Ectodermal cell (in vitro differentiated cells): ENCODE results near the gene TRIM44. TPM values are rescaled to one million over a fixed set of nuclear protein-coding genes. Genes with fewer than 3 reads are reported as not detected.

Source experiments
- H3K27ac ChIP-seq: 2 replicates; pipeline ENCODE4 v1.7.0; 2013; ENCODE audit warnings: mild to moderate bottlenecking, low read depth, low read length; ENCODE audit not compliant: insufficient read depth, poor library complexity, severe bottlenecking
- H3K27me3 ChIP-seq: 2 replicates; pipeline ENCODE4 v1.7.0; 2013; ENCODE audit warnings: mild to moderate bottlenecking, low read length; ENCODE audit not compliant: insufficient read depth, control insufficient read depth, poor library complexity, severe bottlenecking
- H3K36me3 ChIP-seq: one replicate; pipeline ENCODE4 v1.7.0; 2013; ENCODE audit warnings: low read length; ENCODE audit not compliant: control insufficient read depth, insufficient read depth
- H3K4me1 ChIP-seq: one replicate; pipeline ENCODE4 v1.7.0; 2013; ENCODE audit warnings: low read length; ENCODE audit not compliant: control insufficient read depth, insufficient read depth
- H3K4me3 ChIP-seq: 2 replicates; pipeline ENCODE4 v1.7.0; 2013; ENCODE audit warnings: low read depth, low read length, control low read depth; ENCODE audit not compliant: insufficient read depth
- H3K9me3 ChIP-seq: 2 replicates; pipeline ENCODE4 v1.7.0; 2013; ENCODE audit warnings: mild to moderate bottlenecking, low read length, moderate library complexity; ENCODE audit not compliant: control insufficient read depth
- WGBS, 2 experiments: methylation state at CpG; one replicate each; pipeline ENCODE4 v1.1.7; 2013; ENCODE audit warnings: missing lambda C conversion rate in 2 of 2; 5-methylcytosine and 5-hydroxymethylcytosine counted together
- polyA plus RNA-seq, 4 experiments: library from polyadenylated mRNA; stranded (reverse); fragments of 50-300 nt; gene quantifications; one replicate each; pipeline ENCODE4 v1.2.3, GENCODE V29; 2013

The TRIM44 gene, protein sequence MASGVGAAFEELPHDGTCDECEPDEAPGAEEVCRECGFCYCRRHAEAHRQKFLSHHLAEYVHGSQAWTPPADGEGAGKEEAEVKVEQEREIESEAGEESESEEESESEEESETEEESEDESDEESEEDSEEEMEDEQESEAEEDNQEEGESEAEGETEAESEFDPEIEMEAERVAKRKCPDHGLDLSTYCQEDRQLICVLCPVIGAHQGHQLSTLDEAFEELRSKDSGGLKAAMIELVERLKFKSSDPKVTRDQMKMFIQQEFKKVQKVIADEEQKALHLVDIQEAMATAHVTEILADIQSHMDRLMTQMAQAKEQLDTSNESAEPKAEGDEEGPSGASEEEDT
- 52.0 TPM for polyA plus RNA-seq (2013, experiment 1 of 4)
- polyA plus RNA-seq (2013, experiment 2 of 4): 53.1 TPM
- 29.5 TPM for polyA plus RNA-seq (2013, experiment 3 of 4)
- 36.6 TPM for polyA plus RNA-seq (2013, experiment 4 of 4)

DNA sequence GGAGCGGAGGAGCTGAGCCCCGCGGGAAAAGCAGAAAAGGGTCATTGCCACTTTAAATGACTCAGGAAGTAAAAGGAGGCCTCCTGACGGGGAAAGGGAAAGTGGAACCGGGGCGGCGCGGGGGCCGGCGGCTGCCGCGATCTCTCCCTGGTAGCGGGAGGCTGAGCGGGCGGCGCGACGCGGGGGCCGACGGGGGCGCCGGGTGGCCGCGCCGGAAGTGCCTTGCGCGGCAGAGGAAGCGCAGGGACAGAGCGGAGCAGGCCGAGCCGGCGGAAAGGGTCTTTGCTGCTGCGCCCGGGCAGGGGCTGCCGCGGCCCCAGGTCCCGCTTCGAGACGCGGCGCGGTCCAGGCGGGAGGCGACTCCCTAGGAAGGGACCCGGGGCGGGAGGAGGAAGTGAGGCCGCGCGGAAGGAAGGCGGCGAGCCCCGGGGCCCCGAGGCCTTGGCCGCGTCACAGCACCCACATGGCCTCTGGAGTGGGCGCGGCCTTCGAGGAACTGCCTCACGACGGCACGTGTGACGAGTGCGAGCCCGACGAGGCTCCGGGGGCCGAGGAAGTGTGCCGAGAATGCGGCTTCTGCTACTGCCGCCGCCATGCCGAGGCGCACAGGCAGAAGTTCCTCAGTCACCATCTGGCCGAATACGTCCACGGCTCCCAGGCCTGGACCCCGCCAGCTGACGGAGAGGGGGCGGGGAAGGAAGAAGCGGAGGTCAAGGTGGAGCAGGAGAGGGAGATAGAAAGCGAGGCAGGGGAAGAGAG is at the start of gene TRIM44:
TRIM44 (plus strand) TSS at position 127 of the 759 bp plus-strand sequence; CDS start at position 464, 337 bp downstream.
- Histone ChIP-seq H3K36me3 (peaks cover 18% of the 10 kb centered on the region), H3K4me1 (no peaks in the 10 kb centered on the region), H3K9me3 (peaks cover 3% of the 10 kb centered on the region), H3K27me3 (peaks cover 42% of the 10 kb centered on the region), H3K27ac (peak within 1 kb of the TSS; percentile 38), H3K4me3 (peak within 1 kb of the TSS; percentile 57)
- 4% methylated on average over 82 of the region's 82 CpGs for WGBS, 2 experiments

DNA sequence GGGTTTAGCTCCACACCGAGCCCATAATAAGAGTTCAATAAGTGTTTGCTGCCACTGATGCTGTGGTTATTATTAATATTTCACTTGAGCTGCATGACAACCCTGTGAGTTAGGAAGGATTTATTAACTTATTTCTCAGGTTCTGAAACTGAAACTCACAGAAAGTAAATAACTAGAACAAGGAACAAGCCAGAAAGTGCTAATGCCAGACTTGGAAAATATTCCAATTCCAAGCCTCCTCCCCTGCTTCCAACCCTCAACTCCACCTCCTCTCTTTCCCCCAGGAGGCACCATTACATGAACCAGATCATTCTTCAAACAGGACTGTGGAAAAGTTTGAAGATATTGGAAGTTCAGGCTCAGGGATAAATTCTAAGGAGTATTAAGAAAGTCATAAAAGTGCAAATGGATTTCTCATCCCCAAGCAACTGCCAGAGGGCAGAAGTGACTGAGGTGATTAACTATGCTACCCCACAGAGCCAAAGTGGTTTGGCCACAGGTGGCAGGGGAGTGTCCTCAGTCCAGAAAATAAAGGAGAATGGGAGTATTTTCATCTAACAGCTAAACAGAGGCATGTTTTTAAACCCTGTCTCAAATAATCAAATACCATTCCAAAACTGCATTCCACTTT is 47.5 kb upstream of the TRIM44 start:
- H3K4me1 ChIP-seq: peaks cover 23% of the 10 kb centered on the region
- 92 to 100% methylated on average over 1 of the region's 1 CpG for WGBS, 2 experiments
- no peaks in the 10 kb centered on the region for H3K9me3 ChIP-seq
- H3K27ac ChIP-seq: no peak overlapping the region
- no peaks in the 10 kb centered on the region for H3K36me3 ChIP-seq
- H3K27me3 ChIP-seq: peaks cover 8% of the 10 kb centered on the region
- H3K4me3 ChIP-seq: no peak overlapping the region

DNA sequence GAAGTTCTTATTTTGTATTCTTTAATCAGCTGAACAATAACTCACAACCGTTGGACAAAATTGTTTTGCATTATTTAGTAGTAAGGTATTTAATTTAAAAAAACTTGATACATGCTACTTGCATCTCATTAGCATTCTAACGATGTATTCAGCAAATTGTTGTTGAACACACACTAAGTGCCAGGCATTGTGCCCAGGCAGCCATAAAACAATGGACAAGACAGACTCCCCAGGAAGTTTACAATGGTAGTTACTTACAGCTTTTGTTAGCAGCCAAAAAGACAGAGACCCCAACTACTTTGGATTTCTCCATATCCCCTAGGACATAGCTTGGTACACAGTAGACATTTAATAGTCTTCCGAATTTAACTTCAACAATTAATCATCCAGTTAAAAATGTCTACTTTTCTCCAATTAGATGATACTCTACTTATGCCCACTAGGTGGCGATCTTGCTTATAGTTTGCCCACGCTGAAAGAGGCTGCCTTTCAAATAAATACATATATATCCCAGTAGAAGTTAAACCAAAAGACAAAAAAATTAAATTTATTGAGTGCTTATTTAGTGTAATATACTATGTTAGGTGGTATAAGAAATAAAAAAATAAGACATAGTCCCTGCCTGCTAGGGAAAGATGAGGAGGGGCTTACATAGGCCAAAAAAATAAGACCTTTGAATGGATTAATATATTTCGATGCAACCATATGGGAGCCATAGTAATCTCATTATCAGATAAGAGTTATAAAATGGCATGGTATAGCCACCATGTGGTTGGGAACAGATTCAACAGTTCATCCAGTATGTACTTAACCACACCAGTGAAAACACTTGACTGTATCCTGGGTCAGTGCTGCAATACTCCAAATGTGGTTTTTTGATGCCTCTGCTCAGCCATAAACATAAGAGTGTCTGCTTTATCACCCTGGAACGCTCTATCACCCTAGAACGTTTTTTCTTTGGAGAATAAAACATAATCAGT is 46.4 kb upstream of the TRIM44 start:
- Histone ChIP-seq H3K9me3 (no peaks in the 10 kb centered on the region), H3K27me3 (peaks cover 8% of the 10 kb centered on the region), H3K27ac (no peak overlapping the region), H3K4me1 (peaks cover 23% of the 10 kb centered on the region), H3K4me3 (no peak overlapping the region), H3K36me3 (no peaks in the 10 kb centered on the region)
- 33 to 39% methylated on average over 7 of the region's 8 CpGs for WGBS, 2 experiments

DNA sequence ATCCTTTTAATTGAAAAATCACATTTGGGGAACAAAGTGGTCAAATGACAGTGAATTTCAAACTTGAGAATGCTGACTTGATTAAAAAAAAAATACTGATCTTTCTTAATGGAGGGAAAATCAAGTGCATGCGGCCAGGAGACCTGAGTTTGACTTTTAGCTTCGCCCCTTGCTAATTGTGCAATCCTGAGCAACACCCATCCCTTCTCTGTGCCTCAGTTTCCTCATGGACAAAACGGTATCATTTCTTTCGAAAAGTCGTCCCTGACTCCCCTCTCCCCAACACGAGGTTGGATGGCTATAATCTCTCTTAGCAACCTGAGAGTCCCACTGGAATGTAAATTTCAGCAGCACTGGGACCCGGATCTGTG is 45.3 kb upstream of the TRIM44 start:
- Histone ChIP-seq H3K27me3 (peaks cover 6% of the 10 kb centered on the region), H3K9me3 (no peaks in the 10 kb centered on the region), H3K4me3 (peak overlapping the region; percentile 80), H3K27ac (peak overlapping the region; percentile 68), H3K4me1 (peaks cover 27% of the 10 kb centered on the region), H3K36me3 (no peaks in the 10 kb centered on the region)
- 47 to 52% methylated on average over 7 of the region's 7 CpGs for WGBS, 2 experiments

DNA sequence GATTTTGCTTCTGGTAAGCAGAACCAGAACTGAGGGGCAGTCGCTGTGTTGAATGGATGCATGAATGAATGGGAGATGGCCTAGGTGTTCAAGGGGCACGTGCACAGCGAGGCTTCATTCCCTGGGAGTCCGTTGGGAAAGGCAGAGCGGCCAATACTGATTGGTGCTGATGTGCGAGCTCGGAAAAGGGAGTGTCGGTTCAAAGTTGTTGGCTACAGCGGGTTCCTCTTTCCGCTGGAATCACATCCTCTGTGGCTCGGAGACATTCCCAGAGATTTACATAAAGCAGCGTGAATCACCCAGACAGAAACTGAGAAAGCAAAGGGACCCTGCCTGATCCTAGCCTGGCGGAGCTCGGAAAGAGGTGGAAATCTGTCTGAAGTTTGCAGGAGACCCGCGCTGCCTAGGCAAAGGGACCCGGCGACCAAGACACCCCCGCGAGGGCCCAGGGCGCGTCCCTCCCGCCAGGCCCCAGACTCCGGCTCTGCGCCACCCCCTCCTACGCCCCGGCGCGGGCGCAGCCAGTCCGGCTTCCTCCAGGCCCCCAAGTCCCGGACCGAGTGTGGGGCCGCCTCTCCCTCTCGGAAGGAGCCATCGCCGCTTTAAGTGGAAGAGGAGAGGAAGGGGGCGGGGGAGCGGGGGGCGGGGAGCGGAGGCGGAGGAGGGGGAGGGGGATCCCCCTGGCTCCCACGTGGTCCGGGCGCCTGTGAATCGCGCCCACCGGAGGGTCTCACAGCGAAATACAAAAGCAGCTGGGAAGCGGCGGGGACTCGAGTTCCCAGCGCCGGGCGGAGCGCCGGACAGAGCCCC is 44.7 kb upstream of the TRIM44 start, which contains the start of gene FJX1:
FJX1 (plus strand) TSS at position 774 of the 810 bp plus-strand sequence. CDS start 177 bp downstream, outside the sequence.
- no peaks in the 10 kb centered on the region for H3K36me3 ChIP-seq
- peaks cover 27% of the 10 kb centered on the region for H3K4me1 ChIP-seq
- WGBS, 2 experiments: 1% methylated on average over 53 to 54 of the region's 57 CpGs
- H3K27ac ChIP-seq: peak within 1 kb of the TSS; percentile 72
- H3K4me3 ChIP-seq: peak within 1 kb of the TSS; percentile 80
- peaks cover 4% of the 10 kb centered on the region for H3K27me3 ChIP-seq
- H3K9me3 ChIP-seq: no peaks in the 10 kb centered on the region

DNA sequence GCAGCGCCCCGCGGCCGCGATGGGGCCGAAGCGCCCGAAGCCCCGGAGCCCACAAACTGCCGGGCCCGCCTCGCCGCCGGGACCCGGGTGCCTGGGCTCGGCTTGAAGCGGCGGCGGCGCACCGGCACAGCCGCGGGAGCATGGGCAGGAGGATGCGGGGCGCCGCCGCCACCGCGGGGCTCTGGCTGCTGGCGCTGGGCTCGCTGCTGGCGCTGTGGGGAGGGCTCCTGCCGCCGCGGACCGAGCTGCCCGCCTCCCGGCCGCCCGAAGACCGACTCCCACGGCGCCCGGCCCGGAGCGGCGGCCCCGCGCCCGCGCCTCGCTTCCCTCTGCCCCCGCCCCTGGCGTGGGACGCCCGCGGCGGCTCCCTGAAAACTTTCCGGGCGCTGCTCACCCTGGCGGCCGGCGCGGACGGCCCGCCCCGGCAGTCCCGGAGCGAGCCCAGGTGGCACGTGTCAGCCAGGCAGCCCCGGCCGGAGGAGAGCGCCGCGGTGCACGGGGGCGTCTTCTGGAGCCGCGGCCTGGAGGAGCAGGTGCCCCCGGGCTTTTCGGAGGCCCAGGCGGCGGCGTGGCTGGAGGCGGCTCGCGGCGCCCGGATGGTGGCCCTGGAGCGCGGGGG is 44.0 kb upstream of the TRIM44 start:
- H3K4me1 ChIP-seq: peaks cover 27% of the 10 kb centered on the region
- H3K27me3 ChIP-seq: peaks cover 4% of the 10 kb centered on the region
- peak overlapping the region; percentile 80 for H3K4me3 ChIP-seq
- H3K9me3 ChIP-seq: no peaks in the 10 kb centered on the region
- WGBS, 2 experiments: 0% methylated on average over 91 of the region's 91 CpGs
- no peaks in the 10 kb centered on the region for H3K36me3 ChIP-seq
- H3K27ac ChIP-seq: peak overlapping the region; percentile 72

DNA sequence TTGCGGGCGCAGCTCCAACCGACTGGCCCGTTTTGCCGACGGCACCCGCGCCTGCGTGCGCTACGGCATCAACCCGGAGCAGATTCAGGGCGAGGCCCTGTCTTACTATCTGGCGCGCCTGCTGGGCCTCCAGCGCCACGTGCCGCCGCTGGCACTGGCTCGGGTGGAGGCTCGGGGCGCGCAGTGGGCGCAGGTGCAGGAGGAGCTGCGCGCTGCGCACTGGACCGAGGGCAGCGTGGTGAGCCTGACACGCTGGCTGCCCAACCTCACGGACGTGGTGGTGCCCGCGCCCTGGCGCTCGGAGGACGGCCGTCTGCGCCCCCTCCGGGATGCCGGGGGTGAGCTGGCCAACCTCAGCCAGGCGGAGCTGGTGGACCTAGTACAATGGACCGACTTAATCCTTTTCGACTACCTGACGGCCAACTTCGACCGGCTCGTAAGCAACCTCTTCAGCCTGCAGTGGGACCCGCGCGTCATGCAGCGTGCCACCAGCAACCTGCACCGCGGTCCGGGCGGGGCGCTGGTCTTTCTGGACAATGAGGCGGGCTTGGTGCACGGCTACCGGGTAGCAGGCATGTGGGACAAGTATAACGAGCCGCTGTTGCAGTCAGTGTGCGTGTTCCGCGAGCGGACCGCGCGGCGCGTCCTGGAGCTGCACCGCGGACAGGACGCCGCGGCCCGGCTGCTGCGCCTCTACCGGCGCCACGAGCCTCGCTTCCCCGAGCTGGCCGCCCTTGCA is 43.3 kb upstream of the TRIM44 start:
- H3K36me3 ChIP-seq: no peaks in the 10 kb centered on the region
- 0% methylated on average over 84 of the region's 84 CpGs for WGBS, 2 experiments
- H3K27ac ChIP-seq: peak overlapping the region; percentile 62
- H3K9me3 ChIP-seq: no peaks in the 10 kb centered on the region
- H3K27me3 ChIP-seq: peaks cover 4% of the 10 kb centered on the region
- H3K4me3 ChIP-seq: peak overlapping the region; percentile 80
- peaks cover 27% of the 10 kb centered on the region for H3K4me1 ChIP-seq

DNA sequence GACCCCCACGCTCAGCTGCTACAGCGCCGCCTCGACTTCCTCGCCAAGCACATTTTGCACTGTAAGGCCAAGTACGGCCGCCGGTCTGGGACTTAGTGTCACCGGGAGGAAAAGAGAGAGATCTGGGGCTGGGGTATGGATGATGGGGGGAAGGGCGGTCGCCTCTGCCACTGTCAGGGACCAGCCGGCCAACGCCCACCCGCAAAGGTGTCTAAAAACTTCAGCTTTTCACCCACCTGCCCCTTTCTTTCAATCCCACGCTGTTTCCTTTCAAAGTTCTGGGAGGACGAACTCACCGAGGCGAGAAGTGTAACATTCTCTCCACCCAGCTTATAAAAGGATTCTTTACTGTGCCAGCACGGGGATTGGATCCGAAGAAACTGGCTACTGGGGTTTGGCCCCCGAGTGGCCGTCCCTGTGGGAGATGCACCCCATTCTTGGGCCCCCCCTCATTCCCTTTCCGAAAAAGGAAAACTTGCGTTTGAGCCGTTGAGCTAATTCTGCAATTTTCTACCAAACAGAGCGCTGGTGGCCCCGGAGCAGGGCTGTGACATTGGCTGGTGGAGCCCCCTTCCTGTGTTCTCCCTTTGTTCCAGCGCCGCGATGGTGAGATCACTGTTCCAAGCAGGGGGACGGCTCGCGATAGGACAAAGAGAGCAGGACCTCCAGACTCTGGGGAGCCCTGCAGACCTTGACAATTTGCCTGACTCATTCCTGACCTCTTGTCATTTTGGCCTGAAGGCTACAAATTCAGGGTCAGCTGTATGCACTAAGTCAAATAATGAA is 42.5 kb upstream of the TRIM44 start:
- H3K4me3 ChIP-seq: peak overlapping the region; percentile 80
- H3K9me3 ChIP-seq: no peaks in the 10 kb centered on the region
- WGBS, 2 experiments: 1% methylated on average over 33 of the region's 33 CpGs
- peaks cover 4% of the 10 kb centered on the region for H3K27me3 ChIP-seq
- H3K36me3 ChIP-seq: no peaks in the 10 kb centered on the region
- peaks cover 24% of the 10 kb centered on the region for H3K4me1 ChIP-seq
- peak overlapping the region; percentile 62 for H3K27ac ChIP-seq
